GM12878 (cell line): ENCODE data around the gene CD164. TPM values are rescaled to one million over a fixed set of nuclear protein-coding genes. Genes with fewer than 3 reads are reported as not detected.

Source experiments
- ATAC-seq: fragments of 200-7000 bp; cut with Tn5 transposase; 3 replicates; pipeline ENCODE4 v1.9.1; 2020; ENCODE audit warnings: mild to moderate bottlenecking, moderate library complexity
- BruUV-seq: library from RNA; stranded (reverse); fragments of 400-500 nt; replicated peaks from 2 replicates; lab custom pipeline; 2021; lab: Mats Ljungman, UMichigan
- CTCF ChIA-PET: fragments of 300-600 bp; sonication (Branson Sonifier 250); formaldehyde crosslinking; extraction: SDS; loops from one replicate; lab custom pipeline; 2021; ENCODE audit warnings: inconsistent platforms; lab: Yijun Ruan, JAX
- POLR2A ChIA-PET: fragments of 350-600 bp; formaldehyde crosslinking; extraction: SDS; loops from one replicate; lab custom pipeline; 2021; ENCODE audit warnings: inconsistent platforms; lab: Charles Lee
- RAD21 ChIA-PET: fragments of 300-600 bp; sonication (Branson Sonifier 250); formaldehyde crosslinking; loops from one replicate; lab custom pipeline; 2023; ENCODE audit warnings: antibody characterized with exemption; ENCODE audit not compliant: unreplicated experiment; lab: Charles Lee
- SMC1A ChIA-PET: fragments of 300-600 bp; sonication (Branson Sonifier 250); formaldehyde crosslinking; loops from one replicate; lab custom pipeline; 2023; ENCODE audit not compliant: unreplicated experiment, uncharacterized antibody; lab: Charles Lee
- DNase-seq: peaks from one replicate; pipeline ENCODE4 v3.0.0-alpha.2; 2011; ENCODE audit warnings: low read depth, low spot score
- FAIRE-seq: peaks from 3 replicates; lab custom pipeline; 2011; peaks lifted over from hg19 to GRCh38; lab: Jason Lieb, UNC
- H2AFZ ChIP-seq: 2 replicates; pipeline ENCODE4 v1.6.0; 2011; ENCODE audit warnings: low read depth, low read length, control low read depth; ENCODE audit not compliant: control insufficient read depth
- H3K27ac ChIP-seq: 2 replicates; pipeline ENCODE4 v1.5.1; 2011; ENCODE audit warnings: control low read depth; ENCODE audit not compliant: control insufficient read depth, insufficient read depth
- H3K27me3 ChIP-seq, 2 experiments: replicated peaks in 1 of 2; 2 replicates each; pipeline versions ENCODE4 v1.6.0 to v1.6.1; 2011; ENCODE audit warnings: low read length in 1 of 2; ENCODE audit not compliant: control insufficient read depth in 2 of 2, insufficient read depth in 2 of 2
- H3K36me3 ChIP-seq, 2 experiments: 2 replicates each; pipeline ENCODE4 v1.5.1; 2011; ENCODE audit warnings: low read length in 1 of 2; ENCODE audit not compliant: control insufficient read depth in 2 of 2, insufficient read depth in 2 of 2
- H3K4me1 ChIP-seq: 2 replicates; pipeline ENCODE4 v1.6.1; 2011; ENCODE audit warnings: mild to moderate bottlenecking, low read length, moderate library complexity, mixed read lengths; ENCODE audit not compliant: control insufficient read depth, insufficient read depth
- H3K4me2 ChIP-seq: 2 replicates; pipeline ENCODE4 v1.6.0; 2011; ENCODE audit warnings: control low read depth; ENCODE audit not compliant: control insufficient read depth, insufficient read depth
- H3K4me3 ChIP-seq: fragments of 200-600 bp; sonication (generic); 2 replicates; pipeline ENCODE4 v1.5.1; 2016
- H3K79me2 ChIP-seq: 2 replicates; pipeline ENCODE4 v1.6.0; 2011; ENCODE audit warnings: low read length; ENCODE audit not compliant: control insufficient read depth, insufficient read depth
- H3K9ac ChIP-seq: 2 replicates; pipeline ENCODE4 v1.8.0; 2011; ENCODE audit warnings: low read length, control low read depth, mixed read lengths; ENCODE audit not compliant: control insufficient read depth, insufficient read depth
- H3K9me3 ChIP-seq: replicated peaks from 3 replicates; pipeline ENCODE4 v1.5.1; 2011; ENCODE audit warnings: mild to moderate bottlenecking, low read length; ENCODE audit not compliant: control insufficient read depth, insufficient read depth
- H4K20me1 ChIP-seq: 2 replicates; pipeline ENCODE4 v1.6.0; 2011; ENCODE audit not compliant: control insufficient read depth, insufficient read depth
- ATF2 ChIP-seq: IDR thresholded peaks from 2 replicates; pipeline ENCODE4 v1.6.1; 2012; ENCODE audit warnings: low read length, inconsistent platforms
- RUNX3 ChIP-seq: IDR thresholded peaks from 2 replicates; pipeline ENCODE4 v1.6.1; 2012; ENCODE audit warnings: low read length, inconsistent platforms
- WRNIP1 ChIP-seq: IDR thresholded peaks from 2 replicates; pipeline ENCODE4 v1.6.1; 2011; ENCODE audit warnings: low read depth, low read length, improper control_type of control experiment, borderline replicate concordance
- WGBS: methylation state at CpG from one replicate; pipeline ENCODE4 v1.1.6; 2016; ENCODE audit warnings: low lambda C conversion rate; ENCODE audit not compliant: insufficient replicate concordance, insufficient coverage; ENCODE audit errors: missing lambda C conversion rate; 5-methylcytosine and 5-hydroxymethylcytosine counted together
- in situ Hi-C: fragments of 300-500 bp; cut with MboI; formaldehyde crosslinking; loops from 9 replicates; pipeline ENCODE4 v1.14.3; 2018; ENCODE audit warnings: mixed read lengths
- intact Hi-C: fragments of 100-400 bp; cut with micrococcal nuclease; formaldehyde crosslinking; loops from one replicate; pipeline ENCODE4 v1.14.2; 2022; ENCODE audit not compliant: unreplicated experiment
- polyA plus RNA-seq, 11 experiments: library from polyadenylated mRNA; depleted of rRNA in 4 of 11; unstranded in 6 of 11; stranded (reverse) in 5 of 11; fragments of >200 nt; fragmentation: Nextera tagmentation in 4 of 11; fragmentation: Illumina TruSeq in 1 of 11; extraction: Ambion mirVana in 4 of 11; extraction: Trizol in 1 of 11; gene quantifications; 1 replicate in 1 of 11; 2 replicates in 10 of 11; pipeline versions ENCODE4 v1.2.1 to v1.2.3, GENCODE V29; 2011 to 2016; ENCODE audit warnings: inconsistent platforms in 2 of 11, missing spikeins in 2 of 11, low read depth in 1 of 11
- total RNA-seq, 4 experiments: library from RNA; depleted of rRNA in 3 of 4; stranded (reverse); fragments of >200 nt in 3 of 4; fragmentation: Illumina TruSeq in 1 of 4; extraction: Trizol in 1 of 4; gene quantifications; 2 replicates each; pipeline versions ENCODE4 v1.2.1 to v1.2.3, GENCODE V29; 2013 to 2021

CD164 gene
- total and polyA plus RNA-seq, 10 of the 15 experiments (the other 5 are each of a cell fraction or from before 2014, with no cell fraction given): 145 to 447 (median 211) TPM

DNA sequence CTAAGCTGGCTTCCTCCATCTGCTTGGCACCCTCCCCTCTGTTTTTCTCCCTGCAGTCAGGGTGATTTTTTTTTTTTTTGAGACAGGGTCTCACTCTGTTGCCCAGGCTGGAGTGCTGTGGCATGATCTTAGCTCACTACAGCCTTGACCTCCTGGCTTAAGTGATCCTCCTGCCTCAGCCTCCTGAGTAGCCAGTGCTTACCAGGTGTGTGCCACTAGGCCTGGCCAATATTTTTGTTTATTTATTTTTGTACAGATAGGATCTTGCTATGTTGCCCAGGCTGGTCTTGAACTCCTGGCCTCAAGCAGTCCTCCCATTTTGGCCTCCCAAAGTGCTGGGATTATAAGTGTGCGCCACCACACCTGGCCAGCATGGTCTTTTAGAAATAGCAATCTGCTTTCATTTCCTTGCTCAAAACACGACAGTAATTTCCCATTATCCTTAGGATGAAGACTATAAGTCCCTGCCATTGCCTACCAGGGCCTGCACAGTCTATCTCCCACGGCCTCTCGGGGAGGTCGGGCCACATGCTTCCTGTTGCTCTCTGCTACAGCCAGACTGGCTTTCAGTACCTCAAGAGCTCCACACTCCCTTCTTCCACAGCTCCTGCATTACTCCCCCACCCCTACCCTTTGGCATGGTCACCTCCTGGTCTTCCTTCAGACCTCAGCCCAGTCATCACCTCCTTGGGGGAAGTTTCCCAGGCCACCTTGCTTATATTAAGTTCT is 11.1 kb upstream of the CD164 start (continued):
- TF ChIP-seq ATF2: no peak

DNA sequence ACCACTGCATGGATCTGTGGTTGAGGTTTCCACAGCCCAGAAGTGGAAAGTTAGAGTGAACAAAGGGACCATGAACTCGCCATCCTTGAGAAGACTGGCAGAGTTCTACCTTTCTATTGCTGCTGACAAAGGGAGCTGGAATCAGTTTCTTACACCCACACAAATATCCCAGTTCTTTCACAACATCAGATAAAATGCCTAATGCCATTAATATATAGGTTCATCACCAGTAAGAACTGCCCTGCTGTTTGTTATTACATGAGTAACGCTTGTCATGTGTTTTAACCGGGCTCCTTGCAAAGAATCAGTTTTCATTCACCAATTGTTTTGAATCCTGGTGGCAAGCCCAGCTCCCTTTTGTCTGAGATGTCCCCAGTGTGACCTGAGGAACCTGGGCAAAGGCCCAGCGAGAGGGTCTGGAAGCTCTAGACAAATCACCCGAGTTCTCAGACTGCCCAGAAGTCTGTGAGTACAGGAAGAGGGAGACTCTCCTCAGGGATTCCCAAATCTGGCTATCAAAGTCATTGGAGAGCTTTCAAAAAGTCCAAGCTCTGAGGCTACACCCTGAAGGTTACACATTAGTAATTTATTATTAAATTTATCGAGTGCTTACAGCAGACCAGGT is 7.5 kb upstream of the CD164 start:
- intact Hi-C loops: loop anchor here (10.0 kb wide), 1 partner anchor 835 kb away; no protein-coding TSS in a partner anchor
- H3K36me3 ChIP-seq: no peaks in the 10 kb centered on the region
- CTCF ChIA-PET: interaction anchor here (2.3 kb wide), 1 partner anchor 202 kb away, joined by 7 read pairs; no protein-coding TSS in a partner anchor
- no peak for ATAC-seq
- no TSS peak for BruUV-seq
- H3K27me3 ChIP-seq: no peaks in the 10 kb centered on the region
- TF ChIP-seq RUNX3 (no peak), WRNIP1 (no peak)
- H3K4me2 ChIP-seq: no peak overlapping the region
- 43% methylated on average over 6 of the region's 6 CpGs for WGBS
- RAD21 ChIA-PET: interaction anchor here (1.4 kb wide), 1 partner anchor 202 kb away, joined by 3 read pairs; no protein-coding TSS in a partner anchor
- no peaks in the 10 kb centered on the region for H3K9me3 ChIP-seq
- DNase-seq: no peak
- no peak overlapping the region for H3K9ac ChIP-seq
- POLR2A ChIA-PET: interaction anchor here (1.1 kb wide), 1 partner anchor 102 kb away, joined by 3 read pairs; no protein-coding TSS in a partner anchor
- H3K27ac ChIP-seq: no peak overlapping the region
- H2AFZ ChIP-seq: no peak overlapping the region
- H3K4me1 ChIP-seq: no peaks in the 10 kb centered on the region
- in situ Hi-C loops: loop anchor here (10.0 kb wide), 1 partner anchor 835 kb away; no protein-coding TSS in a partner anchor
- H3K4me3 ChIP-seq: no peak overlapping the region
- FAIRE-seq: no peak
- H4K20me1 ChIP-seq: no peaks in the 10 kb centered on the region
- H3K79me2 ChIP-seq: no peaks in the 10 kb centered on the region
- SMC1A ChIA-PET: no interaction called here
